Peyer's patch (tissue), 4 donors: ENCODE measurements around the gene BAIAP2L2. TPM values are rescaled to one million over a fixed set of nuclear protein-coding genes. Genes with fewer than 3 reads are reported as not detected.
"Not testable (repeated sequence)": the region's sequence is repeated elsewhere in the genome, so short reads cannot be mapped to it uniquely, and the experiment has no call there.

Experiments
- DNase-seq, 3 donors: peaks; one replicate each; pipeline ENCODE4 v3.0.0-alpha.2; 2017 to 2019
- H3K27ac ChIP-seq, 4 donors: fragments of 200-600 bp; sonication (generic); one replicate each; pipeline ENCODE4 v1.5.1; 2016 to 2019
- H3K27me3 ChIP-seq, 2 donors: fragments of 200-600 bp; sonication (generic); one replicate each; pipeline ENCODE4 v1.5.1; 2019
- H3K36me3 ChIP-seq, 3 donors: fragments of 200-600 bp; sonication (generic); one replicate each; pipeline ENCODE4 v1.5.1; 2016 to 2019
- H3K4me1 ChIP-seq, 4 donors: fragments of 200-600 bp; sonication (generic); one replicate each; pipeline ENCODE4 v1.5.1; 2016 to 2019
- H3K4me3 ChIP-seq, 4 donors: fragments of 200-600 bp; sonication (generic); 1 replicate in 3 of 4; 2 replicates in 1 of 4; pipeline ENCODE4 v1.5.1; 2016 to 2019; ENCODE audit warnings: mild to moderate bottlenecking in 1 of 4
- H3K9me3 ChIP-seq, 4 donors: fragments of 200-600 bp; sonication (generic); one replicate each; pipeline ENCODE4 v1.5.1; 2016 to 2019; ENCODE audit warnings: mild to moderate bottlenecking in 1 of 4
- POLR2A ChIP-seq, 2 donors: fragments of 450-650 bp; IDR thresholded peaks; one replicate each; pipeline ENCODE4 v1.5.1; 2017; ENCODE audit warnings: antibody characterized with exemption in 2 of 2, mild to moderate bottlenecking in 2 of 2, moderate library complexity in 2 of 2
- total RNA-seq, 4 donors: library from RNA; depleted of rRNA; stranded (reverse); fragments of >200 nt; gene quantifications; one replicate each; pipeline ENCODE4 v1.1.0, GENCODE V29; 2016
- TF ChIP-seq, protein P1 (sequence below), 6 experiments: fragments of 450-650 bp in 4 of 6; fragments of 200-600 bp in 2 of 6; sonication (generic) in 1 of 6; IDR thresholded peaks; one replicate each; pipeline ENCODE4 v1.5.1; 2017 to 2019; ENCODE audit warnings: antibody characterized with exemption in 6 of 6, mild to moderate bottlenecking in 3 of 6, moderate library complexity in 1 of 6

Gene BAIAP2L2
- total RNA-seq, 4 donors from 2014 or later: 83.3 to 421 (median 306) TPM

GRCh38 chr22:38125038-38125610, 14.6 kb upstream of the BAIAP2L2 start:
- Histone ChIP-seq H3K4me3 (no peak overlapping the region), H3K36me3 (peaks cover 0 to 15% (median 0%) of the 10 kb centered on the region in 3 donors), H3K4me1 (no peaks in the 10 kb centered on the region), H3K27ac (no peak overlapping the region), H3K9me3 (no peaks in the 10 kb centered on the region), H3K27me3 (no peaks in the 10 kb centered on the region)
- no peak for TF ChIP-seq POLR2A (IDR thresholded peaks at IDR 0.05)
- TF ChIP-seq, protein P1, sequence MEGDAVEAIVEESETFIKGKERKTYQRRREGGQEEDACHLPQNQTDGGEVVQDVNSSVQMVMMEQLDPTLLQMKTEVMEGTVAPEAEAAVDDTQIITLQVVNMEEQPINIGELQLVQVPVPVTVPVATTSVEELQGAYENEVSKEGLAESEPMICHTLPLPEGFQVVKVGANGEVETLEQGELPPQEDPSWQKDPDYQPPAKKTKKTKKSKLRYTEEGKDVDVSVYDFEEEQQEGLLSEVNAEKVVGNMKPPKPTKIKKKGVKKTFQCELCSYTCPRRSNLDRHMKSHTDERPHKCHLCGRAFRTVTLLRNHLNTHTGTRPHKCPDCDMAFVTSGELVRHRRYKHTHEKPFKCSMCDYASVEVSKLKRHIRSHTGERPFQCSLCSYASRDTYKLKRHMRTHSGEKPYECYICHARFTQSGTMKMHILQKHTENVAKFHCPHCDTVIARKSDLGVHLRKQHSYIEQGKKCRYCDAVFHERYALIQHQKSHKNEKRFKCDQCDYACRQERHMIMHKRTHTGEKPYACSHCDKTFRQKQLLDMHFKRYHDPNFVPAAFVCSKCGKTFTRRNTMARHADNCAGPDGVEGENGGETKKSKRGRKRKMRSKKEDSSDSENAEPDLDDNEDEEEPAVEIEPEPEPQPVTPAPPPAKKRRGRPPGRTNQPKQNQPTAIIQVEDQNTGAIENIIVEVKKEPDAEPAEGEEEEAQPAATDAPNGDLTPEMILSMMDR (IDR thresholded peaks at IDR 0.05): no peak
- DNase-seq: no peak

DNA sequence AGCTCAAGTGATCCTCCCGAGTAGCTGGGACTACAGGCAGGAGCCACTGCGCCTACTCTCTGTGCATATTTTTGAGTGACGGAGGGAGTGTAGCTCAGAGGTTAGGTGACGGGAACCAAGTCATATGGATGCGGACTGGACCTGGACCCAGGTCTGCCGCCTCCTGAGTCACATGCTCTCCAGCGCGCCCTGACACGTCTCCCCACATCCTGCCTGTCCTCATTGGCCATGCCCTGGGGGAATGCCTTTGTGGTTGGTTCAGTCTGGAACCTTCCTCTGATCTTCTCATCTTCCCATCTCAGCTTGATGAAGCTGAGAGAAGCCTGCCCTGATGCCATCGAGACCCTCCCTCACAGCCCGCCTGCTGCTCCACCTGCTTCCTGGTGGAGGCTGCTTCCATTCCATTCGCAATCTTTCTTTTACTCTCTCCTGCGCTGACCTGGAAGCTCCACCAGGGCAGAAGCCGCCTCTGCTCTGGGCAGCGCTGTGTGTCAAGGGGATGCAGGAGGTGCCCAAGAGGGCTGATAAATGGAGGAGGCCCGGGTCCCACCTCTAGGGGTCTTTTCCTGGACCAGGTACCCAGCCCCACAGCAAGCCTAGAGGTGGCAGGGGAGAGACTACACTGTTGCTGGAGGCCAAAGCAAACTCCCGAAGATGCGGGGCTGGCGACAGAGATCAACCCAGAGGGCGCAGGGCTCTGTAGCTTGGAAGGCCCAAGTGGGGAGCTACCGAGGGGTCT, 13.9 kb upstream of the BAIAP2L2 start:
- DNase-seq: no peak
- Histone ChIP-seq H3K4me1 (no peaks in the 10 kb centered on the region), H3K36me3 (peaks cover 0 to 15% (median 0%) of the 10 kb centered on the region in 3 donors), H3K27me3 (no peaks in the 10 kb centered on the region), H3K4me3 (no peak overlapping the region), H3K9me3 (no peaks in the 10 kb centered on the region), H3K27ac (no peak overlapping the region)
- no peak for TF ChIP-seq POLR2A (IDR thresholded peaks at IDR 0.05)
- TF ChIP-seq, protein P1 (IDR thresholded peaks at IDR 0.05): no peak

DNA sequence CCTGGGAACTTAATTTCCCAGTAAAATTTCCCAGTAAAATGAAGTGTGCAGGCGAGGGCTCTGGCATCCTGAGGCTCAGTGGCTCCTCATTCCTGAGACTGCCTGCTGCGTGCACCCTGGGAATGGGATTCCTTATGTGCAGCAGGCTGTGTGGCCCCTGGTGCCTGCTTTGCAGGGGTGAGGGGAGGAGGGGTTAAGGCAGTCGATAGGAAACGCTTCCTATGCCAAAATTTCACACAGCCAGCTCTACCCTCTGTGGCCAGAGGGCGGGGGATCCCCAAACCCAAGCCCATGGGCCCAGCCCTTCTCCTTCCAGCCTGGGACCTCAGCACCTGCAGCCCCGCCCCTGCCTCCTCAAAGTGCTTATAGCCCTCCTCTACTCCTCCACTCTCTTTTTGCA, 12.1 kb upstream of the BAIAP2L2 start:
- no peaks in the 10 kb centered on the region for H3K27me3 ChIP-seq
- DNase-seq: no peak
- H3K36me3 ChIP-seq: peaks cover 0 to 7% (median 0%) of the 10 kb centered on the region in 3 donors
- H3K4me1 ChIP-seq: no peaks in the 10 kb centered on the region
- no peak overlapping the region for H3K4me3 ChIP-seq
- H3K27ac ChIP-seq: no peak overlapping the region
- no peaks in the 10 kb centered on the region for H3K9me3 ChIP-seq
- TF ChIP-seq, protein P1 (IDR thresholded peaks at IDR 0.05): no peak
- no peak for TF ChIP-seq POLR2A (IDR thresholded peaks at IDR 0.05)

DNA sequence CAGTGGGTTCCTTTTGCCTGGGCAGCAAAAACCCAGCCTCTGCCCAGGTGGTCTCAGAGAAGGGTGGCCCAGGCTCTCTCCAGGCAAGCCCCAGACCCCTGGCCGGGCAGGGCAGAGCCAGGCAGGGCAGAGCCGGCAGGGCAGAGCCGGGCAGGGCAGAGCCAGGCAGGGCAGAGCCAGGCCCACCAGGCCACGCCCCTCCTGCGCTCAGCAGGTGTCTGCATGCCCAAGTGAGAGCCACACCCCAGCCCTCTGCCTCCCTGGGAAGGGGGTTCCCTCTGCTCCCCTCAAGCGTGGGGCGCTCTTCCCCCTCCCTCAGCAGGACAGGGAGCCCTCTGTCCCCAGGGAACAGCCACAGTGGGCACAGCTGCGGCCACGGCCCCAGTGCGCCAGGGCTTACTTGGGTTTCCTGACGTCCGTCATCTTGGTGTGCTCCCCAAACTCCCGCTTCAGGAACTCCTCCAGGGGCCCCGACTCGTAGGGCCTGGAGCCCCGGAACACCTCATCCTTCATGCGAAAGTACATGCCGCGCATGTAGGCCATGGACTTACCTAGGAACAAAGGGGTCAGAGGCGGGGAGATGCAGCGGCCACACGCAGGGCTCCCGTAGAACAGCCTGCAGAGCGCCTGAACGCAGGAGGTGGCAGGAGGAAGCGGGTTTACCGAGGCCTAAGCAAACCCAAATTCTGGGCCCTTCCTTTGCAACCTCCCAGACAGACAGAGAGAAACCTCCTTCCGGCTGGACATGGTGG, 10.1 kb upstream of the BAIAP2L2 start:
- TF ChIP-seq, protein P1 (IDR thresholded peaks at IDR 0.05): no peak
- TF ChIP-seq POLR2A (IDR thresholded peaks at IDR 0.05): no peak
- Histone ChIP-seq H3K4me3 (no peak overlapping the region), H3K9me3 (no peaks in the 10 kb centered on the region), H3K27me3 (no peaks in the 10 kb centered on the region), H3K27ac (no peak overlapping the region), H3K36me3 (peaks cover 0 to 5% (median 0%) of the 10 kb centered on the region in 3 donors), H3K4me1 (no peaks in the 10 kb centered on the region)
- DNase-seq: peak in 1 of 3 donors; percentile 66

- not testable (repeated sequence) for H3K9me3 ChIP-seq, H3K36me3 ChIP-seq, H3K27ac ChIP-seq, H3K4me3 ChIP-seq, DNase-seq, H3K27me3 ChIP-seq, H3K4me1 ChIP-seq
Measured at GRCh38 chr22:38118747-38119146, 8.3 kb upstream of the BAIAP2L2 start.

GRCh38 chr22:38118182-38118581, 7.7 kb upstream of the BAIAP2L2 start:
- Histone ChIP-seq H3K4me3 (no peak overlapping the region), H3K4me1 (no peaks in the 10 kb centered on the region), H3K36me3 (peaks cover 0 to 11% (median 0%) of the 10 kb centered on the region in 3 donors), H3K27me3 (no peaks in the 10 kb centered on the region), H3K9me3 (no peaks in the 10 kb centered on the region), H3K27ac (no peak overlapping the region)
- TF ChIP-seq POLR2A (IDR thresholded peaks at IDR 0.05): no peak
- TF ChIP-seq, protein P1 (IDR thresholded peaks at IDR 0.05): no peak
- DNase-seq: no peak

DNA sequence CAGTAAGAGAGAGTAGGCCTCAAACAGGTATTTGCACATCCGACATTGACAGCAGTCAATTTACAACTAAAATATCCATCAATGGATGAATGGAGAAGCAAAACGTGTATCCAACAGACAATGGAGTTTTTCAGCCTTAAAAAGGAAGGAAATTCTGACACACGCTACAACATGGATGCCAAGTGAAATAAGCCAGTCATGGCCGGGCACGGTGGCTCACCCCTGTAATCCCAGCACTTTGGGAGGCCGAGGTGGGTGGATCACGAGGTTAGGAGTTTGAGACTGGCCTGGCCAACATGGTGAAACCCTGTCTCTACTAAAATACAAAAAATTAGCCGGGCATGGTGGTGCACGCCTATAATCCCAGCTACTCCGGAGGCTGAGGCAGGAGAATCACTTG, 7.1 kb upstream of the BAIAP2L2 start:
- H3K4me1 ChIP-seq, H3K27ac ChIP-seq, H3K27me3 ChIP-seq, H3K9me3 ChIP-seq, DNase-seq, H3K4me3 ChIP-seq: not testable (repeated sequence)
- H3K36me3 ChIP-seq: peaks cover 0 to 11% (median 0%) of the 10 kb centered on the region in 3 donors
